Measurements from ENCODE around the gene REC114. TPM values are rescaled to one million over a fixed set of nuclear protein-coding genes. Genes with fewer than 3 reads are reported as not detected.

The REC114 gene
- total and polyA plus RNA-seq, 2 donors (not counting 1 experiment from before 2014, with no cell fraction given) = not detected

GRCh38 chr15:73538563-73539211 is 95.7 kb downstream of the REC114 start:
- H4K20me1 ChIP-seq (ENCODE audit: control insufficient read depth, insufficient read depth, low read length, poor library complexity, severe bottlenecking) = no peaks in the 10 kb centered on the region
- ATAC-seq (ENCODE audit: low read depth) = no peak
- H2AFZ ChIP-seq (ENCODE audit: insufficient read depth, low read depth, low read length, poor library complexity, severe bottlenecking) = no peak overlapping the region
- CTCF ChIA-PET = no interaction called here
- H3K4me2 ChIP-seq (replicated peaks; ENCODE audit: low read depth, low read length, poor library complexity, severe bottlenecking) = no peak overlapping the region
- no peak for DNase-seq
- intact Hi-C loops (cut with micrococcal nuclease) = no loop called here
- H3K27me3 ChIP-seq (replicated peaks in 1 of 4; ENCODE audit: control extremely low read depth in 1 of 4, control insufficient read depth in 3 of 4, insufficient read depth in 4 of 4, low read length in 3 of 4) = no peaks in the 10 kb centered on the region
- no peak overlapping the region for H3K9ac ChIP-seq (ENCODE audit: low read length)
- Mint-ChIP-seq H3K27me3 (no peaks in the 10 kb centered on the region), H3K4me3 (no peak overlapping the region), H3K27ac (no peak overlapping the region), H3K4me1 (no peaks in the 10 kb centered on the region), H3K9me3 (ENCODE audit: insufficient read depth) (no peaks in the 10 kb centered on the region)
- H3K27ac ChIP-seq (ENCODE audit: low read length in 2 of 2) = no peak overlapping the region
- H3K36me3 ChIP-seq (replicated peaks in 1 of 2; ENCODE audit: control extremely low read depth in 1 of 2, control insufficient read depth in 1 of 2, extremely low read depth in 1 of 2, insufficient read depth in 2 of 2, low read length in 1 of 2) = no peaks in the 10 kb centered on the region
- no peaks in the 10 kb centered on the region for H3K4me1 ChIP-seq (ENCODE audit: control insufficient read depth in 2 of 2, insufficient read depth in 2 of 2, low read length in 2 of 2)
- H3K4me3 ChIP-seq (ENCODE audit: control extremely low read depth in 1 of 5, extremely low read depth in 1 of 5, insufficient read depth in 1 of 5, low read depth in 2 of 5, low read length in 4 of 5) = no peak overlapping the region
- H3K9me3 ChIP-seq (ENCODE audit: control extremely low read depth in 1 of 3, control insufficient read depth in 2 of 3, insufficient read depth in 1 of 3, low read length in 2 of 3) = no peaks in the 10 kb centered on the region
- H3K79me2 ChIP-seq (ENCODE audit: control insufficient read depth, insufficient read depth, low read length) = no peaks in the 10 kb centered on the region
- TF ChIP-seq EZH2 (IDR thresholded peaks at IDR 0.05; ENCODE audit: borderline replicate concordance, insufficient read depth, low read depth, low read length, poor library complexity, severe bottlenecking) = no peak
- no peak for TF ChIP-seq CTCF (IDR thresholded peaks at IDR 0.05)
- 95% methylated on average over 6 of the region's 10 CpGs for WGBS (ENCODE audit: insufficient coverage)
- POLR2A ChIA-PET = no interaction called here

GRCh38 chr15:73539212-73540128 is 96.5 kb downstream of the REC114 start:
- no peak overlapping the region for H3K4me3 Mint-ChIP-seq
- H3K79me2 ChIP-seq (ENCODE audit: control insufficient read depth, insufficient read depth, low read length) = no peaks in the 10 kb centered on the region
- H3K4me1 Mint-ChIP-seq = no peaks in the 10 kb centered on the region
- no peak for DNase-seq
- no peak overlapping the region for H3K4me3 ChIP-seq (ENCODE audit: control extremely low read depth in 1 of 5, extremely low read depth in 1 of 5, insufficient read depth in 1 of 5, low read depth in 2 of 5, low read length in 4 of 5)
- H3K27ac ChIP-seq (ENCODE audit: low read length in 2 of 2) = no peak overlapping the region
- no peaks in the 10 kb centered on the region for H3K27me3 ChIP-seq (replicated peaks in 1 of 4; ENCODE audit: control extremely low read depth in 1 of 4, control insufficient read depth in 3 of 4, insufficient read depth in 4 of 4, low read length in 3 of 4)
- H3K27me3 Mint-ChIP-seq = no peaks in the 10 kb centered on the region
- H3K9ac ChIP-seq (ENCODE audit: low read length) = no peak overlapping the region
- no peaks in the 10 kb centered on the region for H3K9me3 Mint-ChIP-seq (ENCODE audit: insufficient read depth)
- TF ChIP-seq EZH2 (IDR thresholded peaks at IDR 0.05; ENCODE audit: borderline replicate concordance, insufficient read depth, low read depth, low read length, poor library complexity, severe bottlenecking) = no peak
- no peak for TF ChIP-seq CTCF (IDR thresholded peaks at IDR 0.05)
- no peak overlapping the region for H3K27ac Mint-ChIP-seq
- no CpG with 5 or more reads among the region's 9 CpGs for WGBS (ENCODE audit: insufficient coverage)
- H3K36me3 ChIP-seq (replicated peaks in 1 of 2; ENCODE audit: control extremely low read depth in 1 of 2, control insufficient read depth in 1 of 2, extremely low read depth in 1 of 2, insufficient read depth in 2 of 2, low read length in 1 of 2) = no peaks in the 10 kb centered on the region
- no peak overlapping the region for H2AFZ ChIP-seq (ENCODE audit: insufficient read depth, low read depth, low read length, poor library complexity, severe bottlenecking)
- no peak overlapping the region for H3K4me2 ChIP-seq (replicated peaks; ENCODE audit: low read depth, low read length, poor library complexity, severe bottlenecking)
- ChIA-PET POLR2A (no interaction called here), CTCF (no interaction called here)
- no peaks in the 10 kb centered on the region for H3K4me1 ChIP-seq (ENCODE audit: control insufficient read depth in 2 of 2, insufficient read depth in 2 of 2, low read length in 2 of 2)
- intact Hi-C loops (cut with micrococcal nuclease) = no loop called here
- no peaks in the 10 kb centered on the region for H4K20me1 ChIP-seq (ENCODE audit: control insufficient read depth, insufficient read depth, low read length, poor library complexity, severe bottlenecking)
- no peaks in the 10 kb centered on the region for H3K9me3 ChIP-seq (ENCODE audit: control extremely low read depth in 1 of 3, control insufficient read depth in 2 of 3, insufficient read depth in 1 of 3, low read length in 2 of 3)
- ATAC-seq (ENCODE audit: low read depth) = no peak
